ENCODE measurements around the gene PACRG.

GRCh38 chr6:163010145-163010544, 282.4 kb downstream of the PACRG start:
- TF ChIP-seq CTCF (conservative IDR thresholded peaks at IDR 0.05; ENCODE audit: low read depth, low read length) (no peak), FOS (IDR thresholded peaks at IDR 0.05; ENCODE audit: low read depth, low read length) (no peak), SMC3 (IDR thresholded peaks at IDR 0.05; ENCODE audit: low read depth, low read length) (no peak), POLR2A (IDR thresholded peaks at IDR 0.05; ENCODE audit: low read depth, low read length) (no peak), MAZ (IDR thresholded peaks at IDR 0.05; ENCODE audit: borderline replicate concordance, low read depth, low read length) (no peak), MAFK (IDR thresholded peaks at IDR 0.05; ENCODE audit: low read depth, low read length) (no peak), ELK1 (IDR thresholded peaks at IDR 0.05; ENCODE audit: borderline replicate concordance, low read depth, low read length) (no peak), USF2 (IDR thresholded peaks at IDR 0.05; ENCODE audit: low read depth, low read length) (no peak), NFE2L2 (IDR thresholded peaks at IDR 0.05; ENCODE audit: low read depth, low read length) (no peak), RCOR1 (IDR thresholded peaks at IDR 0.05; ENCODE audit: insufficient replicate concordance, low read length) (no peak), RAD21 (IDR thresholded peaks at IDR 0.05; ENCODE audit: low read length) (no peak), CEBPB (IDR thresholded peaks at IDR 0.05; ENCODE audit: low read depth, low read length) (no peak)
